HEK293 (cell line): ENCODE results near the gene ASTN2.

Experiments
- CTCF ChIP-seq: fragments of 450-650 bp; formaldehyde crosslinking; IDR thresholded peaks from 2 replicates; pipeline ENCODE4 v1.5.1; 2016; ENCODE audit warnings: missing biosample characterization, missing genetic modification characterization
- ZBTB20 ChIP-seq: fragments of 450-650 bp; formaldehyde crosslinking; IDR thresholded peaks from 2 replicates; pipeline ENCODE4 v1.5.1; 2016; ENCODE audit warnings: missing biosample characterization, missing genetic modification characterization
- ZBTB49 ChIP-seq: fragments of 450-650 bp; formaldehyde crosslinking; IDR thresholded peaks from 2 replicates; pipeline ENCODE4 v1.5.1; 2016; ENCODE audit warnings: missing biosample characterization, missing genetic modification characterization, low read depth
- ZNF121 ChIP-seq: fragments of 450-650 bp; formaldehyde crosslinking; IDR thresholded peaks from 2 replicates; pipeline ENCODE4 v1.5.1; 2016; ENCODE audit warnings: missing biosample characterization, missing genetic modification characterization
- ZNF174 ChIP-seq: fragments of 450-650 bp; formaldehyde crosslinking; IDR thresholded peaks from 2 replicates; pipeline ENCODE4 v1.5.0; 2017; ENCODE audit warnings: missing biosample characterization, mild to moderate bottlenecking, missing genetic modification characterization
- ZNF341 ChIP-seq: fragments of 450-650 bp; formaldehyde crosslinking; IDR thresholded peaks from 2 replicates; pipeline ENCODE4; 2016; ENCODE audit warnings: low read depth, missing biosample characterization, missing genetic modification characterization

GRCh38 chr9:116688806-116689485, 725.9 kb downstream of the ASTN2 start:
- no peak for TF ChIP-seq ZBTB20
- TF ChIP-seq CTCF (tag by site-specific recombination), result no peak
- TF ChIP-seq ZNF341 (tag by site-specific recombination), result no peak
- TF ChIP-seq ZBTB49 (tag by site-specific recombination), result no peak
- no peak for TF ChIP-seq ZNF174 (tag by site-specific recombination)
- no peak for TF ChIP-seq ZNF121
